ENCODE data around the gene BAIAP2L2.

GRCh38 chr22:38066381-38067027, 44.0 kb downstream of the BAIAP2L2 start:
- TF ChIP-seq ISL1 (CRISPR knock-in tag; IDR thresholded peaks at IDR 0.05) (no peak), ZNF70 (CRISPR knock-in tag; IDR thresholded peaks at IDR 0.05) (no peak), ZFP3 (CRISPR knock-in tag; IDR thresholded peaks at IDR 0.05) (no peak), PATZ1 (CRISPR knock-in tag; IDR thresholded peaks at IDR 0.05; ENCODE audit: borderline replicate concordance) (no peak), ESRRG (CRISPR knock-in tag; IDR thresholded peaks at IDR 0.05) (no peak), SNAI2 (CRISPR knock-in tag; IDR thresholded peaks at IDR 0.05) (no peak), OSR1 (CRISPR knock-in tag; IDR thresholded peaks at IDR 0.05) (no peak), CSDC2 (CRISPR knock-in tag; IDR thresholded peaks at IDR 0.05) (no peak), ZNF8 (CRISPR knock-in tag; IDR thresholded peaks at IDR 0.05) (no peak), TOX (CRISPR knock-in tag; IDR thresholded peaks at IDR 0.05; ENCODE audit: borderline replicate concordance) (no peak)
- TF ChIP-seq, protein P1, sequence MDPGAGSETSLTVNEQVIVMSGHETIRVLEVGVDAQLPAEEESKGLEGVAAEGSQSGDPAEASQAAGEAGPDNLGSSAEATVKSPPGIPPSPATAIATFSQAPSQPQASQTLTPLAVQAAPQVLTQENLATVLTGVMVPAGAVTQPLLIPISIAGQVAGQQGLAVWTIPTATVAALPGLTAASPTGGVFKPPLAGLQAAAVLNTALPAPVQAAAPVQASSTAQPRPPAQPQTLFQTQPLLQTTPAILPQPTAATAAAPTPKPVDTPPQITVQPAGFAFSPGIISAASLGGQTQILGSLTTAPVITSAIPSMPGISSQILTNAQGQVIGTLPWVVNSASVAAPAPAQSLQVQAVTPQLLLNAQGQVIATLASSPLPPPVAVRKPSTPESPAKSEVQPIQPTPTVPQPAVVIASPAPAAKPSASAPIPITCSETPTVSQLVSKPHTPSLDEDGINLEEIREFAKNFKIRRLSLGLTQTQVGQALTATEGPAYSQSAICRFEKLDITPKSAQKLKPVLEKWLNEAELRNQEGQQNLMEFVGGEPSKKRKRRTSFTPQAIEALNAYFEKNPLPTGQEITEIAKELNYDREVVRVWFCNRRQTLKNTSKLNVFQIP (CRISPR knock-in tag; IDR thresholded peaks at IDR 0.05; ENCODE audit: borderline replicate concordance, low read depth) = no peak

Data from SK-N-SH treated with all-trans-retinoic acid at 6 μM for 48 hours (cell line).